Prostate gland (tissue), 2 donors: ENCODE data around the gene SEC14L1. TPM values are rescaled to one million over a fixed set of nuclear protein-coding genes. Genes with fewer than 3 reads are reported as not detected.
A peak's percentile ranks its signal among the peaks of the same experiment; 100 is the strongest.

Source experiments
- DNase-seq: peaks from one replicate; pipeline ENCODE4 v3.0.0-alpha.2; 2019; ENCODE audit warnings: low spot score
- H3K27ac ChIP-seq, 2 donors: fragments of 200-600 bp; sonication (generic); 2 replicates each; pipeline ENCODE4 v1.5.1; 2017 to 2019
- H3K27me3 ChIP-seq: fragments of 200-600 bp; sonication (generic); replicated peaks from 2 replicates; pipeline ENCODE4 v1.5.1; 2019; ENCODE audit not compliant: insufficient read depth
- H3K36me3 ChIP-seq, 2 donors: fragments of 200-600 bp; sonication (generic); 1 replicate in 1 of 2; 2 replicates in 1 of 2; pipeline versions ENCODE4 v1.5.1 to v1.8.1; 2017 to 2019
- H3K4me1 ChIP-seq: fragments of 200-600 bp; sonication (generic); replicated peaks from 2 replicates; pipeline ENCODE4 v1.5.1; 2019
- H3K4me3 ChIP-seq, 2 donors: fragments of 200-600 bp; sonication (generic); 2 replicates each; pipeline ENCODE4 v1.5.1; 2017 to 2019
- H3K9me3 ChIP-seq: fragments of 200-600 bp; sonication (generic); 2 replicates; pipeline ENCODE4 v1.5.1; 2017
- POLR2A ChIP-seq: fragments of 450-650 bp; IDR thresholded peaks from one replicate; pipeline ENCODE4 v1.6.1; 2016; ENCODE audit warnings: antibody characterized with exemption, mild to moderate bottlenecking
- POLR2AphosphoS5 ChIP-seq: sonication (generic); formaldehyde crosslinking; IDR thresholded peaks from one replicate; pipeline ENCODE4 v1.6.1; 2017; ENCODE audit warnings: antibody characterized with exemption
- WGBS: methylation state at CpG from one replicate; pipeline ENCODE4 v1.1.5; 2018; 5-methylcytosine and 5-hydroxymethylcytosine counted together
- intact Hi-C: fragments of 100-400 bp; cut with DNase I; formaldehyde crosslinking; loops from one replicate; pipeline ENCODE4 v1.14.2; 2022
- total RNA-seq, 2 donors: library from RNA; depleted of rRNA; stranded (reverse); fragments of >200 nt; gene quantifications; one replicate each; pipeline ENCODE4 v1.1.0, GENCODE V29; 2016
- TF ChIP-seq, protein P1 (sequence below), 4 experiments: fragments of 200-600 bp in 2 of 4; fragments of 450-650 bp in 2 of 4; sonication (generic) in 2 of 4; IDR thresholded peaks; 1 replicate in 3 of 4; 2 replicates in 1 of 4; pipeline ENCODE4 v1.5.1; 2016 to 2019; ENCODE audit warnings: antibody characterized with exemption in 4 of 4, mild to moderate bottlenecking in 2 of 4, moderate library complexity in 2 of 4

Gene SEC14L1
- total RNA-seq, 2 donors from 2014 or later, result 39.9 to 175 TPM

DNA sequence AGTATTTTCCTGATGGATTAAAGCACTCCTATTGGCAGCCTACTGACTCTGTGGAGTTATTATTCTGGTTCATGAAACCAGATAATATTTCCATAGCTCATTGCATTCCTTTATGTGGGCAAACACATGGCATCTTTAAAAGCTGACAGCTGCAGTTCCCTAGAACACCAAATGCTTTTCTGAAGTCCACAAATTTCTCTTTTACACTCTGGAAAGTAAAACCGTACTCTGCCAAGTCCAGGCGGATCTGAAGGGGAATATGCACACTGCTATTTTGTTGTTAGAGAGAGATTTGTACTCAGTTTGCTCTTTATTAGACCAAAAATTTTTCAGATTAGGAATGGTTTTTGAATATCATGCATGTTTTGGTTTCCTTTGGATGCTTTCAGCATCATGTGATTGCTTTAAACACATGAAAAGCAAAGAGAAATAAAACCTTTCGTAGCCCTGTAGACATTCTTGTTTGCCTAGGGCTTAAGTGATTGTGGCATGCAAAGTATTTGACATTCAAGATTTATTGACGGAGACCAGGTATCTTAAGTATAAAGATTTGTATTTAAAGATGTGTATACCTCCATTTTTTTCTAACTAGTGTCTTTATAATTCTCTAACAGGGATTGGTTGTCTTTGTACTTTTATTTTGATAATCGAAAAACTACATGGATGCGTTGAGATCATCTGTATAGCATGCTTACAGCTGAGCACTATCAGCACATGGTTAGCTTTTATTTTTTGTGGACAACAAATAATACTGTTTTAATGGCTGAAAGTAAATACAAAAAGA, 19.5 kb downstream of the SEC14L1 start:
- Histone ChIP-seq H3K4me3 (no peak overlapping the region), H3K4me1 (peaks cover 3% of the 10 kb centered on the region), H3K9me3 (no peaks in the 10 kb centered on the region), H3K27ac (peak overlapping the region; percentile 36 to 38), H3K36me3 (no peaks in the 10 kb centered on the region), H3K27me3 (no peaks in the 10 kb centered on the region)
- 23% methylated on average over 6 of the region's 6 CpGs for WGBS
- TF ChIP-seq, protein P1, sequence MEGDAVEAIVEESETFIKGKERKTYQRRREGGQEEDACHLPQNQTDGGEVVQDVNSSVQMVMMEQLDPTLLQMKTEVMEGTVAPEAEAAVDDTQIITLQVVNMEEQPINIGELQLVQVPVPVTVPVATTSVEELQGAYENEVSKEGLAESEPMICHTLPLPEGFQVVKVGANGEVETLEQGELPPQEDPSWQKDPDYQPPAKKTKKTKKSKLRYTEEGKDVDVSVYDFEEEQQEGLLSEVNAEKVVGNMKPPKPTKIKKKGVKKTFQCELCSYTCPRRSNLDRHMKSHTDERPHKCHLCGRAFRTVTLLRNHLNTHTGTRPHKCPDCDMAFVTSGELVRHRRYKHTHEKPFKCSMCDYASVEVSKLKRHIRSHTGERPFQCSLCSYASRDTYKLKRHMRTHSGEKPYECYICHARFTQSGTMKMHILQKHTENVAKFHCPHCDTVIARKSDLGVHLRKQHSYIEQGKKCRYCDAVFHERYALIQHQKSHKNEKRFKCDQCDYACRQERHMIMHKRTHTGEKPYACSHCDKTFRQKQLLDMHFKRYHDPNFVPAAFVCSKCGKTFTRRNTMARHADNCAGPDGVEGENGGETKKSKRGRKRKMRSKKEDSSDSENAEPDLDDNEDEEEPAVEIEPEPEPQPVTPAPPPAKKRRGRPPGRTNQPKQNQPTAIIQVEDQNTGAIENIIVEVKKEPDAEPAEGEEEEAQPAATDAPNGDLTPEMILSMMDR (IDR thresholded peaks at IDR 0.05), result no peak
- peak; percentile 64 for TF ChIP-seq POLR2AphosphoS5
- intact Hi-C loops, result no loop called here
- DNase-seq, result no peak

DNA sequence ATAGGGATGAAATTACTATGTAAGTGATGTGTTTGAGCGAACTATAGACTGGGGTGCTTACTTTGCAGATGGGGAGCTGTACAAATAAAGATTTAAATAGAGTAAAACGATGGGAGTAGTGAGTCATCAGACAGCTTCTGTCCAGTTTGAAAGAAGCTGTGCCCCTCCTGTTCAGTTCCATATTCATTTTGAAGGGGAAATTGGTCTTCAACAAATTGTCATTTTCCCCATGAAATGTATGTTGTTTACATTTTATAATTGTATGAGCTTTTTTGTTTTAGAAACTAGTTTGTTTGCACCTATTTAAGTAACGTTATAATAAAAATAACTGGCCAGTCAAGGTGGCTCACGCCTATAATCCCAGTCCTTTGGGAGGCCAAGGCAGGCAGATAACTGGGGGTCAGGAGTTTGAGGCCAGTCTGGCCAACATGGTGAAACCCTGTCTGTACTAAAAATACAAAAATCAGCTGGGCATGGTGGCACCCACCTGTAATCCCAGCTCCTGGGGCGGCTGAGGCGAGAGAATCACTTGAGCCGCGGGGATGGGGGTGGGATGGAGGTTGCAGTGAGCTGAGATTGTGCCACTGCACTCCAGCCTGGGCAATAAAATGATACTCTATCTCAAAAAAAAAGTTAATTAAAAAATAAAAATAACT, 20.2 kb downstream of the SEC14L1 start:
- Histone ChIP-seq H3K27me3 (no peaks in the 10 kb centered on the region), H3K4me1 (peaks cover 3% of the 10 kb centered on the region), H3K36me3 (no peaks in the 10 kb centered on the region), H3K9me3 (no peaks in the 10 kb centered on the region), H3K4me3 (no peak overlapping the region), H3K27ac (peak overlapping the region in 1 of 2 donors; percentile 51)
- 69% methylated on average over 8 of the region's 8 CpGs for WGBS
- intact Hi-C loops, result no loop called here
- DNase-seq, result no peak
- TF ChIP-seq, protein P1 (IDR thresholded peaks at IDR 0.05), result no peak
- TF ChIP-seq POLR2AphosphoS5 (no peak), POLR2A (no peak)

DNA sequence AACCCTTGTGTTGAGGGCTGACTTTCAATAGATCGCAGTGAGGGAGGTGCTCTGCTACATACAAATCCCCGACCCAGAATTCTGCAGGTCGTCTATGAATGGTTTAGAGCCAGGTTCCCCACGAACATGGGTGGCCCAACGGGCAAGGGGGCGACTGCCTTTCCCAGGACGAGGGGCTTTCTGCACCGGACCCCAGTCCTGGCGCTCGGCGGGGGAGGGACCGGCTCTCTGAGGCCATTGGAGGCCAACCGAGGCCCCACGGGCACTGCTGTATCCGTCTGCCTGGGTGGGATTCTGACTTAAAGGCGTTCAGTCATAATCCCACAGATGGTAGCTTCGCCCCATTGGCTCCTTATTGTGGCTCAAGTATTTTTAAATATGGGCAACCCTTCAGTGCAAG, 21.2 kb downstream of the SEC14L1 start:
- intact Hi-C loops, result no loop called here
- Histone ChIP-seq H3K27me3 (no peaks in the 10 kb centered on the region), H3K9me3 (no peaks in the 10 kb centered on the region), H3K4me1 (peaks cover 3% of the 10 kb centered on the region), H3K36me3 (no peaks in the 10 kb centered on the region), H3K4me3 (no peak overlapping the region), H3K27ac (no peak overlapping the region)
- 93% methylated on average over 17 of the region's 17 CpGs for WGBS
- no peak for DNase-seq
- TF ChIP-seq, protein P1 (IDR thresholded peaks at IDR 0.05), result no peak
- TF ChIP-seq POLR2AphosphoS5, result no peak
- TF ChIP-seq POLR2A, result no peak

DNA sequence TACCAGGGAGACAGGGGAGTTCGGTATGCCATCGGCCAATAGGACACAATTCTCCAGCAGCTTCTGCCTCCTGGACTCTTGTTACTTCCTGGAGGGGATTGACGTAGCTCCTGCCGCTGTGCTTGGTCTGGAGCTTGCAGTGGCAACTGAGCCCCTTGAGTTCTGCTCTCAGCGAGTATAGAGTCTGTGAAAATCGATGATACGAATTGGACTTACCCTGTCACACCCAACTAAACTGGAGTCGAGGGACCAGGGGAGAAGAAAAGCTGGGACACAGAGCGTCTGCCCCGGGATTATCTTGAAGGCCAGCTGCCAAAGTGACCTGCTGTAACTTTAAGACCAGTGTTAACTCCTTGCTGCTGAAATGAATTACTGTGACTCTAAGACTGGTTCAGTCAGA, 22.2 kb downstream of the SEC14L1 start:
- Histone ChIP-seq H3K27ac (no peak overlapping the region), H3K9me3 (no peaks in the 10 kb centered on the region), H3K4me1 (peaks cover 3% of the 10 kb centered on the region), H3K27me3 (no peaks in the 10 kb centered on the region), H3K36me3 (no peaks in the 10 kb centered on the region), H3K4me3 (no peak overlapping the region)
- intact Hi-C loops, result no loop called here
- TF ChIP-seq POLR2AphosphoS5 (no peak), POLR2A (no peak)
- TF ChIP-seq, protein P1 (IDR thresholded peaks at IDR 0.05), result no peak
- 73% methylated on average over 10 of the region's 10 CpGs for WGBS
- DNase-seq, result no peak
